ENCODE measurements around the gene CTPS2. TPM values are rescaled to one million over a fixed set of nuclear protein-coding genes. Genes with fewer than 3 reads are reported as not detected.

The CTPS2 gene
- total and polyA plus RNA-seq, 10 of the 15 experiments (the other 5 are each of a cell fraction or from before 2014, with no cell fraction given), result 5.9 to 17.8 (median 14.2) TPM

DNA sequence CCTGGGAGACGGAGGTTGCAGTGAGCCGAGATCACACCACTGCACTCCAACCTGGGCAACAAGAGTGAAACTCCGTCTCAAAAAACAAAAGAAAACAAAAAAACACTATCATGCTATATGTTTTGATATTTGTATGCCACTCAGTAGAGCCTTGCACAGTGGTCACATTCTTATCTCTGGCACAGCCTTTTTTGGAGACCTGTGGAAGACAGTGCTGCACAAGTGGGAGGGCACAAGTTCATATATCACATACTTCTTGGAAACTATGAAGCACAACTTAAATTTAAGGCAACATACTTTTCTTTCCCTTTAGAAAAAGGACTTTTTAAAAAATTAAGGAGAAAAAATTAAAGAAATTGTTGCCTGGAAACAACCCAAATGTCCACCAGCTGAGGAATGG is 76.9 kb downstream of the CTPS2 start (continued):
- TF ChIP-seq, protein P1, sequence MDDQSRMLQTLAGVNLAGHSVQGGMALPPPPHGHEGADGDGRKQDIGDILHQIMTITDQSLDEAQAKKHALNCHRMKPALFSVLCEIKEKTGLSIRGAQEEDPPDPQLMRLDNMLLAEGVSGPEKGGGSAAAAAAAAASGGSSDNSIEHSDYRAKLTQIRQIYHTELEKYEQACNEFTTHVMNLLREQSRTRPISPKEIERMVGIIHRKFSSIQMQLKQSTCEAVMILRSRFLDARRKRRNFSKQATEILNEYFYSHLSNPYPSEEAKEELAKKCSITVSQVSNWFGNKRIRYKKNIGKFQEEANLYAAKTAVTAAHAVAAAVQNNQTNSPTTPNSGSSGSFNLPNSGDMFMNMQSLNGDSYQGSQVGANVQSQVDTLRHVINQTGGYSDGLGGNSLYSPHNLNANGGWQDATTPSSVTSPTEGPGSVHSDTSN (IDR thresholded peaks at IDR 0.05; ENCODE audit: insufficient replicate concordance, low read depth, low read length), result no peak
- TF ChIP-seq FOS (IDR thresholded peaks at IDR 0.05; ENCODE audit: borderline replicate concordance, extremely low read depth, insufficient read length) (no peak), ASH2L (IDR thresholded peaks at IDR 0.05; ENCODE audit: borderline replicate concordance, low read depth) (no peak), CBX5 (IDR thresholded peaks at IDR 0.05; ENCODE audit: low read depth) (no peak), BACH1 (IDR thresholded peaks at IDR 0.05; ENCODE audit: borderline replicate concordance) (no peak)

DNA sequence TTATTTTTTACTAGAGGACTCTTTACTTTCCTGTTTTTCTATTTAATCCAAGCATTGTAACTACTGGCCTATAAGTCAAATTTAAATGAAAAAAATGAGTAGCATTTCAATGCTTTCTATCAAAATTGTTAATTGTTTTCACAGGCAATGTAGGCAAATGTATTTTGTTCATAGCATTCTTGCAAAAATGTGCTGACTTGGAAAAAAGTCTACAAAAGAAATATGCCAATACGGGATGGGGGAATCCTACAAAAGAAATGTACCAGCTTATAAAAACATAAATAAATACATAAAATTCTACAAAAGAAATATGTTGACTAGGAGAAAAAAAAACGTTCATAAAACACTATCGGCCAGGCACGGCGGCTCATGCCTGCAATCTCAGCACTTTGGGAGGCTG is 77.4 kb downstream of the CTPS2 start:
- in situ Hi-C loops (cut with MboI) (no loop called here), intact Hi-C loops (cut with micrococcal nuclease; ENCODE audit: unreplicated experiment) (no loop called here)
- no peaks in the 10 kb centered on the region for H3K27me3 ChIP-seq (replicated peaks in 1 of 2; ENCODE audit: control insufficient read depth in 2 of 2, insufficient read depth in 2 of 2, low read length in 1 of 2)
- H3K4me1 ChIP-seq (ENCODE audit: control insufficient read depth, insufficient read depth, low read length), result no peaks in the 10 kb centered on the region
- H2AFZ ChIP-seq (ENCODE audit: control insufficient read depth, low read depth, low read length), result no peak overlapping the region
- no peaks in the 10 kb centered on the region for H3K36me3 ChIP-seq (ENCODE audit: control insufficient read depth in 2 of 2, insufficient read depth in 2 of 2, low read length in 1 of 2)
- no peaks in the 10 kb centered on the region for H3K79me2 ChIP-seq (ENCODE audit: control insufficient read depth, insufficient read depth, low read length)
- no peak overlapping the region for H3K27ac ChIP-seq (ENCODE audit: control insufficient read depth, insufficient read depth)
- ChIA-PET CTCF (no interaction called here), RAD21 (ENCODE audit: unreplicated experiment) (no interaction called here), POLR2A (no interaction called here), SMC1A (ENCODE audit: uncharacterized antibody, unreplicated experiment) (no interaction called here)
- 74% methylated on average over 5 of the region's 5 CpGs for WGBS (ENCODE audit: insufficient coverage, insufficient replicate concordance, low lambda C conversion rate, missing lambda C conversion rate)
- no peak overlapping the region for H3K4me2 ChIP-seq (ENCODE audit: control insufficient read depth, insufficient read depth)
- no peaks in the 10 kb centered on the region for H4K20me1 ChIP-seq (ENCODE audit: control insufficient read depth, insufficient read depth)
- BruUV-seq (replicated peaks), result no TSS peak
- no peaks in the 10 kb centered on the region for H3K9me3 ChIP-seq (replicated peaks; ENCODE audit: control insufficient read depth, insufficient read depth, low read length)
- DNase-seq (ENCODE audit: low read depth, low spot score) (no peak), FAIRE-seq (no peak), ATAC-seq (no peak)
- no peak overlapping the region for H3K9ac ChIP-seq (ENCODE audit: control insufficient read depth, insufficient read depth, low read length)
- no peak overlapping the region for H3K4me3 ChIP-seq
- TF ChIP-seq, protein P2, sequence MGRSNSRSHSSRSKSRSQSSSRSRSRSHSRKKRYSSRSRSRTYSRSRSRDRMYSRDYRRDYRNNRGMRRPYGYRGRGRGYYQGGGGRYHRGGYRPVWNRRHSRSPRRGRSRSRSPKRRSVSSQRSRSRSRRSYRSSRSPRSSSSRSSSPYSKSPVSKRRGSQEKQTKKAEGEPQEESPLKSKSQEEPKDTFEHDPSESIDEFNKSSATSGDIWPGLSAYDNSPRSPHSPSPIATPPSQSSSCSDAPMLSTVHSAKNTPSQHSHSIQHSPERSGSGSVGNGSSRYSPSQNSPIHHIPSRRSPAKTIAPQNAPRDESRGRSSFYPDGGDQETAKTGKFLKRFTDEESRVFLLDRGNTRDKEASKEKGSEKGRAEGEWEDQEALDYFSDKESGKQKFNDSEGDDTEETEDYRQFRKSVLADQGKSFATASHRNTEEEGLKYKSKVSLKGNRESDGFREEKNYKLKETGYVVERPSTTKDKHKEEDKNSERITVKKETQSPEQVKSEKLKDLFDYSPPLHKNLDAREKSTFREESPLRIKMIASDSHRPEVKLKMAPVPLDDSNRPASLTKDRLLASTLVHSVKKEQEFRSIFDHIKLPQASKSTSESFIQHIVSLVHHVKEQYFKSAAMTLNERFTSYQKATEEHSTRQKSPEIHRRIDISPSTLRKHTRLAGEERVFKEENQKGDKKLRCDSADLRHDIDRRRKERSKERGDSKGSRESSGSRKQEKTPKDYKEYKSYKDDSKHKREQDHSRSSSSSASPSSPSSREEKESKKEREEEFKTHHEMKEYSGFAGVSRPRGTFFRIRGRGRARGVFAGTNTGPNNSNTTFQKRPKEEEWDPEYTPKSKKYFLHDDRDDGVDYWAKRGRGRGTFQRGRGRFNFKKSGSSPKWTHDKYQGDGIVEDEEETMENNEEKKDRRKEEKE (IDR thresholded peaks at IDR 0.05), result no peak
- TF ChIP-seq NFXL1 (IDR thresholded peaks at IDR 0.05; ENCODE audit: borderline replicate concordance), result no peak
- no peak for TF ChIP-seq HCFC1 (IDR thresholded peaks at IDR 0.05; ENCODE audit: low read length)
- no peak for TF ChIP-seq RBBP5 (conservative IDR thresholded peaks at IDR 0.05)
- TF ChIP-seq IKZF1 (conservative IDR thresholded peaks at IDR 0.05), result no peak
- no peak for TF ChIP-seq NR2C2 (IDR thresholded peaks at IDR 0.05; ENCODE audit: borderline replicate concordance, control insufficient read depth, insufficient read length, low read depth)
- TF ChIP-seq BMI1 (IDR thresholded peaks at IDR 0.05; ENCODE audit: borderline replicate concordance), result no peak
- TF ChIP-seq SMAD1 (IDR thresholded peaks at IDR 0.05; ENCODE audit: low read depth, partially characterized antibody), result no peak
- no peak for TF ChIP-seq MYB (IDR thresholded peaks at IDR 0.05; ENCODE audit: borderline replicate concordance, low read depth, low read length)
- no peak for TF ChIP-seq WRNIP1 (IDR thresholded peaks at IDR 0.05; ENCODE audit: borderline replicate concordance, low read depth, low read length)
- no peak for TF ChIP-seq PAX8 (IDR thresholded peaks at IDR 0.05)
- TF ChIP-seq RAD51 (IDR thresholded peaks at IDR 0.05), result no peak
- TF ChIP-seq, protein P3, sequence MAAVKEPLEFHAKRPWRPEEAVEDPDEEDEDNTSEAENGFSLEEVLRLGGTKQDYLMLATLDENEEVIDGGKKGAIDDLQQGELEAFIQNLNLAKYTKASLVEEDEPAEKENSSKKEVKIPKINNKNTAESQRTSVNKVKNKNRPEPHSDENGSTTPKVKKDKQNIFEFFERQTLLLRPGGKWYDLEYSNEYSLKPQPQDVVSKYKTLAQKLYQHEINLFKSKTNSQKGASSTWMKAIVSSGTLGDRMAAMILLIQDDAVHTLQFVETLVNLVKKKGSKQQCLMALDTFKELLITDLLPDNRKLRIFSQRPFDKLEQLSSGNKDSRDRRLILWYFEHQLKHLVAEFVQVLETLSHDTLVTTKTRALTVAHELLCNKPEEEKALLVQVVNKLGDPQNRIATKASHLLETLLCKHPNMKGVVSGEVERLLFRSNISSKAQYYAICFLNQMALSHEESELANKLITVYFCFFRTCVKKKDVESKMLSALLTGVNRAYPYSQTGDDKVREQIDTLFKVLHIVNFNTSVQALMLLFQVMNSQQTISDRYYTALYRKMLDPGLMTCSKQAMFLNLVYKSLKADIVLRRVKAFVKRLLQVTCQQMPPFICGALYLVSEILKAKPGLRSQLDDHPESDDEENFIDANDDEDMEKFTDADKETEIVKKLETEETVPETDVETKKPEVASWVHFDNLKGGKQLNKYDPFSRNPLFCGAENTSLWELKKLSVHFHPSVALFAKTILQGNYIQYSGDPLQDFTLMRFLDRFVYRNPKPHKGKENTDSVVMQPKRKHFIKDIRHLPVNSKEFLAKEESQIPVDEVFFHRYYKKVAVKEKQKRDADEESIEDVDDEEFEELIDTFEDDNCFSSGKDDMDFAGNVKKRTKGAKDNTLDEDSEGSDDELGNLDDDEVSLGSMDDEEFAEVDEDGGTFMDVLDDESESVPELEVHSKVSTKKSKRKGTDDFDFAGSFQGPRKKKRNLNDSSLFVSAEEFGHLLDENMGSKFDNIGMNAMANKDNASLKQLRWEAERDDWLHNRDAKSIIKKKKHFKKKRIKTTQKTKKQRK (IDR thresholded peaks at IDR 0.05; ENCODE audit: low read depth, low read length), result no peak
